ENCODE results near the gene CROCC.

CROCC gene

GRCh38 chr1:17014671-17015567, 93.2 kb downstream of the CROCC start:
- DNase-seq = no peak

DNA sequence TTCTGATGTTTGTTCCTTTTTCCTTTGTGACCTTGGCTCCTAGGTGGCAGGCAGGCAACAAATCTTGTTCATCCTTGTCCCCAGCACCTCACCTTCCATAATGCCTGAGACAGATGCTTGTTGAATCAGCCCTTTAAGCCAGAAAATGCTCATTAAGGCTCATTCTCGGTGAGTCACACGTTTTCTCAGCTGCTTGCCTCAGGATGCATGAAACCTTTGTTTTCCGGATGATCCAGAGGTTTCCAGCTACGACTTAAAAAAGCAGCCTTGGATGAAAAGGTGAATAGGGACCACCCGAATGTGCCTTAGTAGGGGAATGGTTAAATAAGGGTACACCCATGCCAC, 94.6 kb downstream of the CROCC start:
- no peak for DNase-seq

DNA sequence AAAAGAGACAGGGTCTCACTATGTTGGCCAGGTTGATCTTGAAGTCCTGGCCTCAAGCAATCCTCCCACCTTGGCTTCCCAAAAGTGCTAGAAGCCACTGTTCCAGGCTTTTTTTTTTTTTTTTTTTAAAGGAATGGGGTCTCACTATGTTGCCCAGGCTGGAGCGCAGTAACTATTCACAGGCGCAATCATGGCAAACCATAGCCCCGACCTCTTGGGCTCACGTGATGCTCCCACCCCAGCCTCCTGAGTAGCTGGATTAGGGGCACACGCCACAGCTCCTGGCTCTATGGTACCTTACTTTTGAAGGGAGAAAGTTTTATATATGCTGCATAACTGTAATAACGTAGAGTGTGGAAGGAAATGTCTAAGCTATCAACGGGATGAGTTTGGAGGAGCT, 95.7 kb downstream of the CROCC start:
- DNase-seq = no peak

GRCh38 chr1:17018849-17019248, 97.1 kb downstream of the CROCC start:
- DNase-seq = no peak

DNA sequence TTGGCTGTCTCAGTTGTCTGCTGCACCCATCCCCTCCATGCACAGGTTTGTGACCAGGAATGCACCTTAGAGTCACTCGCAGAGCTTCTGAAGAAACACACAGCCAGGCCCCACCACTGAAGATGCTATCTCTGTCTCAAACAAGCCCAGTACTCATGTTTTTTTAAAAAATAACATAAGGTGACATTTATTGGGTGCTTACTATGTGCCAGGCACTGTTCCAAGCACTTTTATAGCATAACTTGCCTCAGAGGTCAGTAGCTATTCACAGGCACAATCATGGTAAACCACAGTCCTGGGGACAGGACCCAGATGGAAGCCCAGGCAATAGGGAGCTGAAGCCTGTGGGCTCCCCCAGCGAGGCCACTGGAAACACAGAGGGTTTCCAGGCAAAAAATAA, 98.8 kb downstream of the CROCC start:
- no peak for DNase-seq

GRCh38 chr1:17021896-17022295, 100.2 kb downstream of the CROCC start:
- no peak for DNase-seq
